ENCODE measurements around the gene RNF144B. TPM values are rescaled to one million over a fixed set of nuclear protein-coding genes. Genes with fewer than 3 reads are reported as not detected.

RNF144B gene
- total RNA-seq, 1 experiment from 2014 or later: 2.3 TPM

DNA sequence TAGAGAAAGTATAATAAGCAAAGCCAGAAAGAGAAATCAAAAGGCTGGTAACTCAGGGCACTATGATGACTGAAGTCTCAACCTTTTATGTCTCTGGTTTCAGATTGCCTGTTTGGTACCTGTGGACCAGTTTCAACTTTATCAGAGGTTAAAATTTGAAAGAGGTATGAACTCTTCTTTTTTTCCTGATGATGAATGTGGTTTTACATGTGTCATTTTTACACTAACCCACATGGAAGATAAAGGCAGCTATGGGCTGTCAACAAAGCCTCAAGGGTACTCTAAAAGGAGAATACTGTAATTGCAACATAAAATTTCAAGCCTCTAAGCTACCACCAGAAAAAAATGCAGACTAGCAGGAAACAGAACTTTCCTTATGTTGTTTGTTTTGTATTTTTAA is 52.4 kb downstream of the RNF144B start:
- Histone ChIP-seq H3K79me2 (ENCODE audit: insufficient read depth, low read length) (no peaks in the 10 kb centered on the region; the same call in 1 of the 2 replicates), H3K79me1 (ENCODE audit: insufficient read depth, low read depth, low read length, poor library complexity, severe bottlenecking) (no peaks in the 10 kb centered on the region), H4K20me1 (ENCODE audit: control insufficient read depth, insufficient read depth, insufficient read length) (no peaks in the 10 kb centered on the region), H3K4ac (ENCODE audit: low read depth, low read length) (no peak overlapping the region), H3T11ph (ENCODE audit: low read length) (no peak overlapping the region), H3K27ac (ENCODE audit: insufficient read length, low read depth, low read length) (no peak overlapping the region), H3K27me3 (ENCODE audit: insufficient read depth, low read length) (no peaks in the 10 kb centered on the region), H2BK120ac (ENCODE audit: low read depth, low read length, poor library complexity, severe bottlenecking) (no peak overlapping the region), H3K9ac (ENCODE audit: extremely low read depth, insufficient read length, low read length) (no peak overlapping the region), H3K4me2 (ENCODE audit: insufficient read depth, insufficient read length, low read length) (no peak overlapping the region), H3K14ac (ENCODE audit: insufficient read depth, low read length) (no peak overlapping the region), H3K4me1 (ENCODE audit: insufficient read depth, low read length) (no peaks in the 10 kb centered on the region), H3K23me2 (ENCODE audit: insufficient read length, low read depth, low read length, poor library complexity, severe bottlenecking) (no peaks in the 10 kb centered on the region), H2BK20ac (ENCODE audit: low read depth, low read length, poor library complexity, severe bottlenecking) (no peak overlapping the region), H2BK5ac (ENCODE audit: insufficient read length, low read length) (no peak overlapping the region), H2AK5ac (ENCODE audit: insufficient read length, low read length) (no peak overlapping the region), H2BK12ac (ENCODE audit: insufficient read length, low read depth, low read length) (no peak overlapping the region), H4K91ac (ENCODE audit: insufficient read length, low read depth, low read length) (no peak overlapping the region), H2BK15ac (ENCODE audit: low read depth, low read length) (no peak overlapping the region), H4K5ac (ENCODE audit: insufficient read length, low read depth, low read length) (no peak overlapping the region), H3K56ac (ENCODE audit: insufficient read length, low read depth, low read length) (no peak overlapping the region), H2AFZ (ENCODE audit: low read length) (no peak overlapping the region), H4K8ac (replicated peaks; ENCODE audit: insufficient read length, low read depth, low read length) (no peak overlapping the region), H3K23ac (ENCODE audit: insufficient read length, low read depth, low read length) (no peak overlapping the region), H3K9me3 (ENCODE audit: control insufficient read depth, low read depth, low read length) (no peaks in the 10 kb centered on the region), H3K18ac (ENCODE audit: insufficient read length, low read depth, low read length) (no peak overlapping the region)
- H3K9me3 Mint-ChIP-seq: no peaks in the 10 kb centered on the region
- no peak overlapping the region for H3K4me3 Mint-ChIP-seq
- no peaks in the 10 kb centered on the region for H3K27me3 Mint-ChIP-seq (ENCODE audit: low read depth)
- no peak overlapping the region for H3K27ac Mint-ChIP-seq
- DNase-seq: no peak
- TF ChIP-seq, protein P1, sequence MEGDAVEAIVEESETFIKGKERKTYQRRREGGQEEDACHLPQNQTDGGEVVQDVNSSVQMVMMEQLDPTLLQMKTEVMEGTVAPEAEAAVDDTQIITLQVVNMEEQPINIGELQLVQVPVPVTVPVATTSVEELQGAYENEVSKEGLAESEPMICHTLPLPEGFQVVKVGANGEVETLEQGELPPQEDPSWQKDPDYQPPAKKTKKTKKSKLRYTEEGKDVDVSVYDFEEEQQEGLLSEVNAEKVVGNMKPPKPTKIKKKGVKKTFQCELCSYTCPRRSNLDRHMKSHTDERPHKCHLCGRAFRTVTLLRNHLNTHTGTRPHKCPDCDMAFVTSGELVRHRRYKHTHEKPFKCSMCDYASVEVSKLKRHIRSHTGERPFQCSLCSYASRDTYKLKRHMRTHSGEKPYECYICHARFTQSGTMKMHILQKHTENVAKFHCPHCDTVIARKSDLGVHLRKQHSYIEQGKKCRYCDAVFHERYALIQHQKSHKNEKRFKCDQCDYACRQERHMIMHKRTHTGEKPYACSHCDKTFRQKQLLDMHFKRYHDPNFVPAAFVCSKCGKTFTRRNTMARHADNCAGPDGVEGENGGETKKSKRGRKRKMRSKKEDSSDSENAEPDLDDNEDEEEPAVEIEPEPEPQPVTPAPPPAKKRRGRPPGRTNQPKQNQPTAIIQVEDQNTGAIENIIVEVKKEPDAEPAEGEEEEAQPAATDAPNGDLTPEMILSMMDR (conservative IDR thresholded peaks at IDR 0.05): no peak
- H3K4me1 Mint-ChIP-seq: no peaks in the 10 kb centered on the region
- H3K36me3 Mint-ChIP-seq (ENCODE audit: insufficient read depth in 1 of 3, low read depth in 3 of 3): no peaks in the 10 kb centered on the region

Data from H9 (cell line).